Naive thymus-derived CD8-positive, alpha-beta T cell (primary cell): ENCODE results near the gene CITED4. TPM values are rescaled to one million over a fixed set of nuclear protein-coding genes. Genes with fewer than 3 reads are reported as not detected.
"Not testable (repeated sequence)": the region's sequence is repeated elsewhere in the genome, so short reads cannot be mapped to it uniquely, and the experiment has no call there.

Source experiments
- ATAC-seq, 2 donors: fragments of 150-1000 bp; cut with Tn5 transposase in 1 of 2; sonication (Bioruptor Pico), chemical (Tn5 transposase) in 1 of 2; 1 replicate in 1 of 2; 2 replicates in 1 of 2; pipeline ENCODE4 v1.10.0; 2021; ENCODE audit warnings: mild to moderate bottlenecking in 2 of 2, moderate library complexity in 2 of 2
- POLR2A ChIA-PET: fragments of 350-600 bp; sonication (Branson Sonifier 250); formaldehyde crosslinking; loops from one replicate; lab custom pipeline; 2021; ENCODE audit warnings: antibody characterized with exemption; lab: Charles Lee
- DNase-seq, 10 donors: peaks; one replicate each; pipeline versions ENCODE4 v3.0.0 to v3.0.0-alpha.2; 2020 to 2022
- H3K27ac Mint-ChIP-seq, 10 donors: one replicate each; pipeline ENCODE4 v1.8.0; 2020 to 2022; ENCODE audit warnings: mild to moderate bottlenecking in 10 of 10, mixed read lengths in 10 of 10, moderate library complexity in 4 of 10, inconsistent platforms in 1 of 10
- H3K27me3 Mint-ChIP-seq, 5 donors: one replicate each; pipeline ENCODE4 v1.8.0; 2021 to 2022; ENCODE audit warnings: mixed read lengths in 5 of 5
- H3K36me3 Mint-ChIP-seq, 3 donors: one replicate each; pipeline ENCODE4 v1.8.0; 2020 to 2022; ENCODE audit warnings: mixed read lengths in 3 of 3, mild to moderate bottlenecking in 2 of 3, inconsistent platforms in 1 of 3
- H3K4me1 Mint-ChIP-seq, 4 donors: one replicate each; pipeline ENCODE4 v1.8.0; 2021 to 2022; ENCODE audit warnings: mixed read lengths in 4 of 4
- H3K4me3 Mint-ChIP-seq, 10 donors: one replicate each; pipeline ENCODE4 v1.8.0; 2020 to 2022; ENCODE audit warnings: mild to moderate bottlenecking in 10 of 10, mixed read lengths in 10 of 10, moderate library complexity in 6 of 10, inconsistent platforms in 1 of 10
- H3K9me3 Mint-ChIP-seq, 9 donors: one replicate each; pipeline ENCODE4 v1.8.0; 2020 to 2022; ENCODE audit warnings: mixed read lengths in 9 of 9, mild to moderate bottlenecking in 3 of 9, inconsistent platforms in 1 of 9, moderate library complexity in 1 of 9
- polyA plus RNA-seq, 3 donors: library from polyadenylated mRNA; unstranded; fragments of 300-500 nt; fragmentation: Illumina TruSeq; gene quantifications; one replicate each; pipeline ENCODE4 v1.2.3, GENCODE V29; 2021
- total RNA-seq, 8 experiments: library from RNA in 2 of 8; stranded (reverse) in 2 of 8; gene quantifications; one replicate each; pipeline ENCODE4 v1.2.3 and lab custom pipeline; 2021 to 2026

Gene CITED4
- total and polyA plus RNA-seq, 5 experiments from 2014 or later, result 24.3 to 45.4 (median 24.5) TPM

DNA sequence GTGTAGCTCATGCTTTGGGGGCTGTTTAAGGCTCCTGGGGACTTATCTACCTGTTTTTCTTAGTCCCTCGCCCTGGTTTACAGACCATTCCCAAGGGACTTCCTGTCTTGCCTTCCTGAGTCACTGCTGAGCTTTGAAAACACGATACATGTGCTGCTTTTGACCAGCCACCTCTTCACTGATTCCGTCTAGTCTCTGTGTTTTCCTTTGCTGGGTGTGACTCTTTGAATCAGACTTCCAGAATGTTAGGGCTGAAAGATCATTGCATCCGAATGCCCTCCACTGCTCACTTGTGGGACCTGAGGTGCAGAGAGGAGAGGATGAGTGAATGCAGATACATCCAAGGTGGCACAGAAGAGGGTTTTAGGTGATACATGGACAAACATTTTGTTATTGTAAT, 35.4 kb upstream of the CITED4 start:
- POLR2A ChIA-PET, result no interaction called here
- no peak for ATAC-seq
- no peak overlapping the region for H3K4me3 Mint-ChIP-seq

DNA sequence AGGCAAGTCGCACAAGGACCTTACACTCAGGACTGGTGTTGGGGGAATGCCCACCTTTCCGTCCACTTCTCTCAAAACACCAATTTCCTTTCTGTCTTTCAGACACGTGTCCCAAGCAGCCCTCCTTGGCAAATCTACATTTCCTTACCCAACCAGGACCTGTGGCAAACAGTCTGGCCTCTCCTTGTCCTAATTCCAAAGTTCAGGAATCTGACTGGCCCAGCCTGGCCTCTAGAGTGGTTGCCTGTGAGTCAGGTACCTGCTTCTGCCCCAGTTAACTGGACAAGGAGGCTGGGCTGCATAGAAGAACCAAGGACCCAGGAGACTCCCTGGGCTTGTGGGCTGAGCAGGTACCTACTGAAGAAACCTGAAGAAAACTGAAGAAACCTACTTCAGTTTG, 34.3 kb upstream of the CITED4 start:
- peaks cover 0 to 35% (median 22%) of the 10 kb centered on the region in 9 donors for H3K9me3 Mint-ChIP-seq
- ATAC-seq (no peak), DNase-seq (no peak)
- H3K36me3 Mint-ChIP-seq, result peaks cover 0 to 21% (median 10%) of the 10 kb centered on the region in 3 donors
- H3K4me1 Mint-ChIP-seq, result peaks cover 0 to 2% (median 0%) of the 10 kb centered on the region in 4 donors
- H3K27ac Mint-ChIP-seq, result no peak overlapping the region
- no peak overlapping the region for H3K4me3 Mint-ChIP-seq
- POLR2A ChIA-PET, result no interaction called here
- H3K27me3 Mint-ChIP-seq, result peaks cover 0 to 3% (median 0%) of the 10 kb centered on the region in 5 donors

More for the DNA sequence above, 35.4 kb upstream of the CITED4 start:
- no peak overlapping the region for H3K27ac Mint-ChIP-seq
- no peak for DNase-seq
- peaks cover 0 to 2% (median 0%) of the 10 kb centered on the region in 4 donors for H3K4me1 Mint-ChIP-seq
- peaks cover 0 to 3% (median 0%) of the 10 kb centered on the region in 5 donors for H3K27me3 Mint-ChIP-seq
- H3K36me3 Mint-ChIP-seq, result peaks cover 0 to 21% (median 10%) of the 10 kb centered on the region in 3 donors
- peaks cover 0 to 34% (median 21%) of the 10 kb centered on the region in 9 donors for H3K9me3 Mint-ChIP-seq

DNA sequence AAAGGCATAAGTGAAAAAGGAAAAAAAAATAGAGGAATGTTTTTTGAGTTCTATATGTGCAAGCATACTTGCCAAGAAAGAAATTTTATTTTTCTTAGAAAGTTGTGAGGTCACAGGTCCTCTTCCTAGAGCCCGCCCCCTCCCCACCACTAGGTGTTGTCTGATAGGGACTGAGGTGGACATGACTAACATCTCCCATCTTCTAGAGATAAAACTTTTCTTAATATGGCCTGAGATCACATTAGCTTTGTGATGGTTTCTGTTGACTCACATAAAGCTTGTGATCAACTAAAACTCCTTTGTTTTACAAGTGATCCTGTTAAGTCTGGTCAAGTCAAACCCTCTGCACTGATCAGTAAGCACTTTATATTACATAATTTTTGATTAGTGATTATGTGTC, 33.4 kb upstream of the CITED4 start:
- no peak overlapping the region for H3K27ac Mint-ChIP-seq
- peaks cover 0 to 5% (median 0%) of the 10 kb centered on the region in 5 donors for H3K27me3 Mint-ChIP-seq
- POLR2A ChIA-PET, result no interaction called here
- DNase-seq (no peak), ATAC-seq (no peak)
- H3K9me3 Mint-ChIP-seq, result peaks cover 0 to 35% (median 22%) of the 10 kb centered on the region in 9 donors
- peaks cover 0 to 21% (median 10%) of the 10 kb centered on the region in 3 donors for H3K36me3 Mint-ChIP-seq
- H3K4me1 Mint-ChIP-seq, result peaks cover 0 to 2% (median 0%) of the 10 kb centered on the region in 4 donors
- no peak overlapping the region for H3K4me3 Mint-ChIP-seq

DNA sequence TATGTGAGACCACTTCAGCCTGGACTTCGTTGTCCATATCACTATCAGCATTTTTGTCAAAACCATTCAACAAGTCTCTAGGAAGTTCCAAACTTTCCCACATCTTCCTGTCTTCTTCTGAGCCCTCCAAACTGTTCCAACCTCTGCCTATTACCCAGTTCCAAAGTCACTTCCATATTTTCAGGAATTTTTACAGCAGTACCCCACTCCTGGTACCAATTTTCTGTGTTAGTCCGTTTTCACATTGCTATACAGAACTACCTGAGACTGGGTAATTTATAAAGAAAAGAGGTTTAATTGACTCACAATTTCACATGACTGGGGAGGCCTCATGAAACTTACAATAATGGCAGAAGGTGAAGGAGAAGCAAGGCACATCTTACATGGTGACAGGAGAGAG, 32.7 kb upstream of the CITED4 start:
- DNase-seq, H3K4me3 Mint-ChIP-seq, H3K27me3 Mint-ChIP-seq, ATAC-seq, POLR2A ChIA-PET, H3K4me1 Mint-ChIP-seq: not testable (repeated sequence)
- peaks cover 0 to 21% (median 10%) of the 10 kb centered on the region in 3 donors for H3K36me3 Mint-ChIP-seq
- peak overlapping the region in 1 of 10 donors; percentile 6 for H3K27ac Mint-ChIP-seq
- H3K9me3 Mint-ChIP-seq, result peaks cover 0 to 35% (median 25%) of the 10 kb centered on the region in 9 donors

DNA sequence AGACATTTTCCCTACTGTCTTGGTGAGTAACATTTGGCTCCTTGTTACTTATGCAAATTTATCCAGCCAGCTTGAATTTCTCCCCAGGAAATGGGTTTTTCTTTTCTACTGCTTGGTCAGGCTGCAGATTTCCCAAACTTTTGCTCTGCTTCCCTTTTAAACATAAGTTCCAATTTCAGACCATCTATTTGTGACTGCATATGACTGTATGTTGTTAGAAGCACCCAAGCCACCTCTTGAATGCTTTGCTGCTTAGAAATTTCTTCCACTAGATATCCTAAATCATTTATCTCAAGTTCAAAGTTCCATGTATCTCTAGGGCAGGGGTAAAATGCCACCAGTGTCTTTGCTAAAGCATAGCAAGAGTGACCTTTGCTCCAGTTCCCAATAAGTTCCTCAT, 32.3 kb upstream of the CITED4 start:
- POLR2A ChIA-PET, result no interaction called here
- H3K4me1 Mint-ChIP-seq, result peaks cover 0 to 2% (median 0%) of the 10 kb centered on the region in 4 donors
- H3K36me3 Mint-ChIP-seq, result peaks cover 0 to 21% (median 10%) of the 10 kb centered on the region in 3 donors
- H3K9me3 Mint-ChIP-seq, result peaks cover 0 to 35% (median 25%) of the 10 kb centered on the region in 9 donors
- DNase-seq (no peak), ATAC-seq (no peak)
- H3K27me3 Mint-ChIP-seq, result peaks cover 0 to 5% (median 0%) of the 10 kb centered on the region in 5 donors
- no peak overlapping the region for H3K27ac Mint-ChIP-seq
- no peak overlapping the region for H3K4me3 Mint-ChIP-seq

DNA sequence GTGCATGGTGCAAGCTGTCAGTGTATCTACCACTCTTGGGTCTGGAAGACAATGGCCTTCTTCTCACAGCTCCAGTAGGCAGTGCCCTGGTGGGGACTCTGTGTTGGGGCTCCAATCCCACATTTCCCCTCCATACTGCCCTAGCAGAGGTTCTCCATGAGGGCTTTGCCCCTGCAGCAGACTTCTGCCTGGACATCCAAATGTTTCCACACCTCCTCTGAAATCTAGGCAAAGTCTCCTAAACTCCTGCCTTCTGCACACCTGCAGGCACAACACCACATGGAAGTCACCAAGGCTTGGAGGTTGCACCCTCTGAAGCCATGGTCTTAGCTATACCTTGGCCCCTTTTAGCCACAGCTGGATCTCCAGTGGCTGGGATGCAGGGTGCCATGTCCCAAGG, 31.8 kb upstream of the CITED4 start:
- H3K9me3 Mint-ChIP-seq, result peaks cover 0 to 35% (median 25%) of the 10 kb centered on the region in 9 donors
- ATAC-seq, result no peak
- POLR2A ChIA-PET, result no interaction called here
- H3K27me3 Mint-ChIP-seq, result peaks cover 0 to 9% (median 3%) of the 10 kb centered on the region in 5 donors
- DNase-seq, result no peak
- no peak overlapping the region for H3K27ac Mint-ChIP-seq
- H3K36me3 Mint-ChIP-seq, result peaks cover 0 to 21% (median 10%) of the 10 kb centered on the region in 3 donors
- H3K4me3 Mint-ChIP-seq, result no peak overlapping the region
- H3K4me1 Mint-ChIP-seq, result peaks cover 0 to 2% (median 0%) of the 10 kb centered on the region in 4 donors

DNA sequence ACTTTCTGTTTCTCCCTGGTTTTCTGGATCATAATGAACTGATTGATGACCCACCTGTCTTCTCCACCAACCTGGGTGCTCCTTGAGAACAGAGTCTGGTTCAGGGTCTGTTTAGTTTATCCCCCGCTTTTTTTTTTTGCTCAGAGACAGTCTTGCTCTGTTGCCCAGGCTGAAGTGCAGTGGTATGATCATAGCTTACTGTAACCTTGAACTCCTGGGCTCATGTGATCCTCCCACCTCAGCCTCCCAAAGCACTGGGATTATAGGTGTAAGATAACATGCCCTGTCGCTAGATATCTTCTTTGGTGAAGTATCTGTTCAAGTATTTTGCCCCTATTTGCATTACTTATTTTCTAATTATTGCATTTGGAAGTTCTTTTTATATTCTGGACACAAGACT, 30.2 kb upstream of the CITED4 start:
- Mint-ChIP-seq H3K4me1 (no peaks in the 10 kb centered on the region), H3K9me3 (peaks cover 0 to 35% (median 25%) of the 10 kb centered on the region in 9 donors), H3K27me3 (peaks cover 6 to 19% (median 13%) of the 10 kb centered on the region in 5 donors), H3K27ac (no peak overlapping the region), H3K4me3 (no peak overlapping the region), H3K36me3 (peaks cover 0 to 21% (median 10%) of the 10 kb centered on the region in 3 donors)
- DNase-seq, result no peak
- no peak for ATAC-seq
- POLR2A ChIA-PET, result no interaction called here

DNA sequence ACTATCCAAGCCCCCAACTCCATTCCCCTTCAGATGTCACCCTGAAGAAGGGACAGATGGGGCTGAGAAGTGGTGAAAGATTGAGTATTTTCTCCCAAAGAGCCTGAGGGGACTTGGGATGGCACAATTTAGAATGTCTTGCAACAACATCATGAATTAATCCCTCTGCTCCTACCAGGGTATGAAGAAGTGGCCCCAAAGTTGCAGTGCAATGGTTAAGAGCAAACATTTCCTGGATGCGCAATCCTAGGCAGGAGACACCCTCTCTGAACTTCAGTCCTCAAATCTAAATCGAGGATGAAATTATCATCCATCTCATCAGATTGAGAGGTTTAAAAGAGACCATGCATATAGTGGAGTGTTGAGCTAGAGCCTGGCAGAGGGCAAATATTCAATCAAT, 28.6 kb upstream of the CITED4 start:
- no peak overlapping the region for H3K27ac Mint-ChIP-seq
- no peak for ATAC-seq
- H3K4me1 Mint-ChIP-seq, result no peaks in the 10 kb centered on the region
- DNase-seq, result no peak
- H3K4me3 Mint-ChIP-seq, result no peak overlapping the region
- POLR2A ChIA-PET, result no interaction called here
- peaks cover 0 to 34% (median 25%) of the 10 kb centered on the region in 9 donors for H3K9me3 Mint-ChIP-seq
- H3K36me3 Mint-ChIP-seq, result peaks cover 0 to 21% (median 10%) of the 10 kb centered on the region in 3 donors
- peaks cover 13 to 31% (median 26%) of the 10 kb centered on the region in 5 donors for H3K27me3 Mint-ChIP-seq

DNA sequence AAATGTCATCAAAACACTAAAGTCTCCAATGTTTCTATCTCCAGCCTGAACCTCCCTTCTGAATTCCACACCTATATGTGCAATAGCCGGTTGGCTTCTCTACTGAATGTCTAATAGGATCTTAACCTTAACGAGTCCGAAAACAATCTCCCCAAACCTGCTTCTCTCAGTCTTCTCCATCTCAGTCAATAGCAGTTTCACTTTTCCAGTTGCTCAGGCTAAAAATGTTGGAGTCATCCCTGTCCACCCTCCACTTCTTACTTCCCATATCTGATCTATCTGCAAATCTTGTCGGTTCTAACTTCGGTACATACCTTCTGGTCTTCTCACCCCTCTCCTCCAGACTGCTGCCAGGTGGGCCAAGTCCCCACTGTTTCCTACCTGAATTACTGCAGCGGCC, 25.5 kb upstream of the CITED4 start:
- DNase-seq, result no peak
- peaks cover 26 to 62% (median 42%) of the 10 kb centered on the region in 5 donors for H3K27me3 Mint-ChIP-seq
- H3K4me3 Mint-ChIP-seq, result no peak overlapping the region
- peaks cover 4 to 7% (median 4%) of the 10 kb centered on the region in 4 donors for H3K4me1 Mint-ChIP-seq
- peaks cover 0 to 6% (median under 1%) of the 10 kb centered on the region in 9 donors for H3K9me3 Mint-ChIP-seq
- POLR2A ChIA-PET, result no interaction called here
- H3K36me3 Mint-ChIP-seq, result peaks cover 0 to 3% (median 0%) of the 10 kb centered on the region in 3 donors
- H3K27ac Mint-ChIP-seq, result no peak overlapping the region
- no peak for ATAC-seq

DNA sequence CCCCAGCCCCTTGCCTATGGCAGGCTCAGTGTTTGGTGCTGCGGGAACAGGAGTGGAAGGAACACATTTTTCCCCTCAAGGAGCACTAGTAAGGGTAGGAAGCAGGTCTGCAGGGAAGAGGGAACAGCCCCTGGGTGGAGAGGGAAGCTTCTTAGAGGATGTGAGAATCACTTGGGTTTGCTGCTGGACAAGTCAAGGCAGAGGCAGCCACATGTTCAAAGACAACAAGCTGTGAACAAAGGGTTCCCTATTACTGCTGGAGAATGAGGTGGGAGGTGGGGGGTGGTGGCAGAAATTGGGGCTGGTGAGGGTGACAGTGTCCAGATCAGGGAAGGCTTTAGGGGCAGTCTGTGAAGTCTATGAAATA, 24.8 kb upstream of the CITED4 start:
- H3K9me3 Mint-ChIP-seq, result peaks cover 0 to 7% (median 0%) of the 10 kb centered on the region in 9 donors
- peaks cover 0 to 6% (median 0%) of the 10 kb centered on the region in 3 donors for H3K36me3 Mint-ChIP-seq
- H3K27ac Mint-ChIP-seq, result no peak overlapping the region
- peaks cover 30 to 66% (median 46%) of the 10 kb centered on the region in 5 donors for H3K27me3 Mint-ChIP-seq
- ATAC-seq (no peak), DNase-seq (no peak)
- no peak overlapping the region for H3K4me3 Mint-ChIP-seq
- peaks cover 4 to 7% (median 4%) of the 10 kb centered on the region in 4 donors for H3K4me1 Mint-ChIP-seq
- POLR2A ChIA-PET, result no interaction called here

DNA sequence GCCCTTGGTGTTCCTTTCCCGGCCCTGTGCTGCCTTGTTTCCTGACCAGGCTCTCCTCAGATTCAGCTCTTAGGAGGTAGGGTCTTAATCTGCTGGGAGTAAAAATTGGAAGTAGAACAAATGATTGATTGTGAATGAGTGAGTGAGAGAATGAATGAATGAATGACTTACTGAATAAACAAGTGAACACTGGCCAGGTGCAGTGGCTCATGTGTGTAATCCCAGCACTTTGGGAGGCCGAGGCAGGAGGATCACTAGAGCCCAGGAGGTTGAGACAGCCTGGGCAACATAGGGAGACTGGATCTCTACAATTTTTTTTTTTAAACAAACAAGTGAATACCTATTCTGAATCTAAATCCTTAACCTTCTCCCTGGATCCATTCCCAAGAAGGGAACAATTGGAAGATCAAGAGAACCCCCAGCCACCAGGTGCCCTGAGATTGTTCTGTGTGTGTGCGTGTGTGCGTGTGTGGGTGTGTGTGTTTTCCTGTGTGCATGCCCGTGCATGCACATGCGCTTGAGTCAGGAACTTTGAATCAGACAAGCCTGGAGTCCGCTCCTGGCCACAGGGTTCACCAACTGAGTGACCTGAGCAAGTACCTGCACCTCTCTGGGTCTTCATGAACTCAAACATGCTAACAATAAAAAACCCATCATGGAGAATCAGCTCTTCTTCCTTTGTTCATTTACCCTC, 24.3 kb upstream of the CITED4 start:
- DNase-seq (no peak), ATAC-seq (no peak)
- Mint-ChIP-seq H3K9me3 (peaks cover 0 to 8% (median 0%) of the 10 kb centered on the region in 9 donors), H3K27ac (peak overlapping the region in 1 of 10 donors; percentile 11), H3K36me3 (peaks cover 0 to 6% (median 0%) of the 10 kb centered on the region in 3 donors), H3K27me3 (peaks cover 30 to 66% (median 51%) of the 10 kb centered on the region in 5 donors), H3K4me1 (peaks cover 4 to 7% (median 4%) of the 10 kb centered on the region in 4 donors), H3K4me3 (peak overlapping the region in 1 of 10 donors; percentile 3)
- POLR2A ChIA-PET, result no interaction called here

DNA sequence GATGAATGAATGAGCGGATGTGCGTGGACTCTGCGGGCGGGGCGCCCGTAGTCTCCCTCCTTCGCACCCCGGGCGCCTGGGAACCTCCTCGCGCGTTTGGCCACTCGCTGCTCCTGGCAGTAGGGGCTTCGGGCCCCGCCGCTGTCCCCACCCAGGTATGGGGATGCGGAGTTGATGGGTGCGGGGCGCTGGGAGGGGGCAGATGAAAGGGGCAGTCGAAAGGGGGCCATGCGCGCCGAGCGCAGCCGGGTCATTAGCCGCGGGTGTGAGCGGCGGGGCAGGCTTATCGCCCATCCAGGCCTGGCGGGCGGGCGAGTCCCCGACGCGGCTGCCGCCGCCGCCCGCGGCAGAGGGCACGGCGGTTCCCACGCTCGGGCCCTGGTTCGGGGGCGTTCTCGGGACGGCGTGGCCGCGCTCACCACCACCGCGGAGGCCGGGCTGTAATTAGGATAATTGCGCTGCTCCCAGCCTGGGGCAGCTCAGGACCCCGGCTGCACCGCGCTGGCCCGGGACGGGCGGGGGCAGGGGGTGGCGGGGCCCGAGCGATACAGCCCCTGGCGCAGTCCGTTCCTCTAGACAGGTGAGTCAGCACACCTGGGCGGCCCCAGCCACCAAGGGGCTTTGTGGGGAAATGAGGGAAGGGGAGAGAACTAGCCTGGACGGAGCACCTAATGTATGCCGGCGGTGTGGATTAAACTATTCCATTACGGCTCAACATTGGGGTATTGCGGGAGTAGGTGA, 22.1 kb upstream of the CITED4 start:
- ATAC-seq, result peak; percentile 33 to 36
- Mint-ChIP-seq H3K9me3 (peaks cover 0 to 6% (median 0%) of the 10 kb centered on the region in 9 donors), H3K36me3 (peaks cover 0 to 6% (median 0%) of the 10 kb centered on the region in 3 donors), H3K4me1 (peaks cover 4 to 7% (median 4%) of the 10 kb centered on the region in 4 donors), H3K27me3 (peaks cover 30 to 70% (median 46%) of the 10 kb centered on the region in 5 donors), H3K4me3 (peak overlapping the region in 9 of 10 donors; percentile 18 to 80 (median 55)), H3K27ac (no peak overlapping the region)
- POLR2A ChIA-PET, result no interaction called here
- no peak for DNase-seq
